Renal cortex interstitium (tissue), 11 donors: ENCODE data around the gene TMEM150A. TPM values are rescaled to one million over a fixed set of nuclear protein-coding genes. Genes with fewer than 3 reads are reported as not detected.
"Not testable (repeated sequence)": the region's sequence is repeated elsewhere in the genome, so short reads cannot be mapped to it uniquely, and the experiment has no call there.

Experiments
- DNase-seq, 11 donors: peaks; one replicate each; pipeline ENCODE4 v3.0.0-alpha.2; 2013; ENCODE audit warnings: low read depth in 9 of 11, low spot score in 4 of 11; ENCODE audit errors: extremely low read depth in 1 of 11
- polyA plus RNA-seq, 3 donors: library from polyadenylated mRNA; unstranded; fragments of 120-200 nt; gene quantifications; one replicate each; pipeline ENCODE4 v1.2.1, GENCODE V29; 2013; ENCODE audit not compliant: insufficient read length in 3 of 3

Gene TMEM150A
- polyA plus RNA-seq, 3 donors: 34.4 to 44.8 (median 41.6) TPM

GRCh38 chr2:85599468-85600234 is 2.8 kb downstream of the TMEM150A start:
- no peak for DNase-seq

- no peak for DNase-seq
Observed at GRCh38 chr2:85598594-85599340, 3.7 kb downstream of the TMEM150A start.

- no peak for DNase-seq
Observed at GRCh38 chr2:85597241-85597640, 5.3 kb downstream of the TMEM150A start.

- DNase-seq: no peak
Observed at GRCh38 chr2:85596486-85597143, 5.9 kb downstream of the TMEM150A start.

GRCh38 chr2:85596026-85596333 is 6.5 kb downstream of the TMEM150A start:
- DNase-seq: no peak

GRCh38 chr2:85595301-85596025 is 7.0 kb downstream of the TMEM150A start, which contains the start of gene RNF181:
Gene RNF181, plus strand, starts transcription at chr2:85595745. Its CDS starts 19 bp downstream, at chr2:85595764.
- DNase-seq: peak; percentile 90 to 98 (median 95)

- no peak for DNase-seq
Observed at GRCh38 chr2:85594715-85595300, 7.7 kb downstream of the TMEM150A start.

GRCh38 chr2:85593023-85593422 is 9.5 kb downstream of the TMEM150A start:
- DNase-seq: no peak

GRCh38 chr2:85592299-85592698 is 10.2 kb downstream of the TMEM150A start:
- DNase-seq: not testable (repeated sequence)

- no peak for DNase-seq
Observed at GRCh38 chr2:85591563-85591962, 10.9 kb downstream of the TMEM150A start.

- no peak for DNase-seq
Observed at GRCh38 chr2:85590950-85591349, 11.5 kb downstream of the TMEM150A start.

- no peak for DNase-seq
Observed at GRCh38 chr2:85589982-85590791, 12.3 kb downstream of the TMEM150A start.

GRCh38 chr2:85589181-85589580 is 13.3 kb downstream of the TMEM150A start:
- no peak for DNase-seq

- DNase-seq: no peak
Observed at GRCh38 chr2:85588645-85589044, 13.9 kb downstream of the TMEM150A start.

- DNase-seq: no peak
Observed at GRCh38 chr2:85588236-85588635, 14.3 kb downstream of the TMEM150A start.

GRCh38 chr2:85585781-85586105 is 16.8 kb downstream of the TMEM150A start:
- DNase-seq: no peak

GRCh38 chr2:85584857-85585780 is 17.4 kb downstream of the TMEM150A start:
- DNase-seq: peak in 2 of 11 donors; percentile 33 to 63
